ENCODE data around the gene FAM13B. TPM values are rescaled to one million over a fixed set of nuclear protein-coding genes. Genes with fewer than 3 reads are reported as not detected.
"Not testable (repeated sequence)": the region's sequence is repeated elsewhere in the genome, so short reads cannot be mapped to it uniquely, and the experiment has no call there.

FAM13B gene
- 18.5 TPM for total RNA-seq
- 10 to 100 TPM; 16.4 to 25.8 (median 20.0) TPM for polyA plus RNA-seq (ENCODE audit: insufficient read depth in 1 of 8, insufficient read length in 8 of 8, low replicate concordance in 1 of 8)
- long read RNA-seq, donor 1 = 0 reads
- long read RNA-seq, donor 2, partial matches to known transcripts = 0 of 1 reads
- long read RNA-seq, donor 2, other reads (novel, unspliced or antisense) = 0 of 1 reads
- long read RNA-seq, donor 3, full-length matches to known transcripts = 2 of 2 reads
- long read RNA-seq, donor 3, partial matches to known transcripts = 0 of 2 reads
- long read RNA-seq, donor 3, other reads (novel, unspliced or antisense) = 0 of 2 reads
- long read RNA-seq, donor 4, partial matches to known transcripts = 0 of 2 reads
- long read RNA-seq, donor 4, other reads (novel, unspliced or antisense) = 0 of 2 reads
- long read RNA-seq, donor 5, partial matches to known transcripts = 0 of 1 reads
- long read RNA-seq, donor 5, other reads (novel, unspliced or antisense) = 0 of 1 reads
- long read RNA-seq, donor 6 = 0 reads
- long read RNA-seq, donor 7, full-length matches to known transcripts = 1 of 1 reads
- long read RNA-seq, donor 7, partial matches to known transcripts = 0 of 1 reads
- long read RNA-seq, donor 7, other reads (novel, unspliced or antisense) = 0 of 1 reads
- long read RNA-seq, donor 8, partial matches to known transcripts = 0 of 1 reads
- long read RNA-seq, donor 8, other reads (novel, unspliced or antisense) = 0 of 1 reads
- long read RNA-seq, donor 9 = 0 reads
- long read RNA-seq, donor 10 = 0 reads
- long read RNA-seq, donor 11 = 0 reads

DNA sequence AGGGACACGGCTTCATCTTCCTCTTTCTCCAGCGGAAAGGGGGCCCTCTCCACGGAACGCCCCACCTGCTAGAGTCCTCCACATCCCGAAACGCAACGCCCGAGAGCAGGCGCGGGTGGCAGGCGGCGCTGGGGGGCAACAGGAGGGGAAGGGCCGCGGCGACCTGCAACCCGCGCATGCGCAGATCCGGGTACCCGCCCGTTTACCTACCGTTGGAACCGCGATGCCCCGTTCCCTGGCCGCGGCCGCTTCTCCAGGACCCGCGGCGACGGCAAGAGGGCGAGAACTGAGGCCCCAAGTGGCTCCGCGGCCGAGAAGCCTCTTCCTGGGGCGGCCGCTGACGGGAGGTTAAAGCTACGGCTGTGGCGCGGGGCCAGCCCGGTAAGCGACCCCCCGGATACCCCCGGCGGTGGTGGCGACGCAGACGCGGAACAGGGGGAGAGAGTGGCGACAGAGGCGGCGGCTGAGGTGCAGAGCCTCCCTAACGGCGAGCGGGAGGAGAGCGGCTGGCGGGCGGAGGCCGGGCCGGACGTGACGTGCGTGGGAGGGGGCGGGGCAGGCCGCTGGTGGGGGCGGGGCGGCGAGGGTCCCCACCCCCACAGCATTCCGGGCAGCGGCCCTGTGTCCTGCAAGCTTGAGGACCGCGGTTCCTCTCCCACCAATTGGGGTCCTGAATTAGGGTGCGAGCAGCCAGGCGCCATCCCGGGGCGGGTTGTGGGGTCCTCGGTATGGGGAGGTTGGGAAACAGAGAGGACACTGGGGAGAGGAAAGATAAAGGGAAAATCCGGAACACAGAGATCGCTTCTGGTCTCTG, at the start of gene FAM13B:
Gene FAM13B, minus strand, starts transcription at position 508 of the 814 bp plus-strand sequence. CDS start 13,968 bp downstream, outside the sequence.
- peak within 1 kb of the TSS; percentile 93 for H3K4me3 ChIP-seq (ENCODE audit: low read length)
- DNase-seq = peak; percentile 82
- no peaks in the 10 kb centered on the region for H3K27me3 ChIP-seq (ENCODE audit: control insufficient read depth, insufficient read depth, low read length)
- no peaks in the 10 kb centered on the region for H3K9me3 ChIP-seq (replicated peaks; ENCODE audit: control insufficient read depth, low read depth, low read length)
- peak within 1 kb of the TSS; percentile 99 for H3K27ac ChIP-seq (ENCODE audit: low read length)
- H3K36me3 ChIP-seq (ENCODE audit: control insufficient read depth, insufficient read depth, low read length) = no peaks in the 10 kb centered on the region
- H3K4me1 ChIP-seq (ENCODE audit: control insufficient read depth, insufficient read depth, low read length) = peaks cover 12% of the 10 kb centered on the region
- WGBS (ENCODE audit: insufficient coverage) = under 1% methylated on average over 58 of the region's 81 CpGs

DNA sequence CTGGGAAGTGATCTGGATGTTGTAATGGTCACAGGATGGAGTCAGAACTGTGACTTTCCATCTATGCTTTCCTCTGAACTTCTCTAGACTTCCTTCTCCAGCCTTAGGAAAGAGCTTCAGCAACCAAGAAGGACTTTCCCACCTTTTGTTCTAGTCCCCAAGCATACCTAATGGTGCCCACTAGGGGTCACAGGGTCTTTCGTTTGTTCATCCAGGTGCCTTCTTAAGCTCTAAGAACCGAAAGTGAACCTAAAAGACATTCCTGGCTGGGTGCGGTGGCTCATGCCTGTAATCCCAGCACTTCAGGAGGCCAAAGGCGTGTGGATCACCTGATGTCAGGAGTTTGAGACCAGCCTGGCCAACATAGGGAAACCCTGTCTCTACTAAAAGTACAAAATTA, 49.2 kb upstream of the FAM13B start:
- Histone ChIP-seq H3K4me3 (ENCODE audit: low read length) (no peak overlapping the region), H3K36me3 (ENCODE audit: control insufficient read depth, insufficient read depth, low read length) (no peaks in the 10 kb centered on the region)
- WGBS (ENCODE audit: insufficient coverage) = 67% methylated on average over 3 of the region's 4 CpGs

GRCh38 chr5:138078006-138078643, 45.2 kb upstream of the FAM13B start:
- Histone ChIP-seq H3K36me3 (ENCODE audit: control insufficient read depth, insufficient read depth, low read length) (no peaks in the 10 kb centered on the region), H3K27me3 (ENCODE audit: control insufficient read depth, insufficient read depth, low read length) (no peaks in the 10 kb centered on the region), H3K4me1 (ENCODE audit: control insufficient read depth, insufficient read depth, low read length) (peaks cover 11% of the 10 kb centered on the region), H3K4me3 (ENCODE audit: low read length) (no peak overlapping the region), H3K9me3 (replicated peaks; ENCODE audit: control insufficient read depth, low read depth, low read length) (no peaks in the 10 kb centered on the region), H3K27ac (ENCODE audit: low read length) (no peak overlapping the region)
- peak; percentile 16 for DNase-seq
- WGBS (ENCODE audit: insufficient coverage) = no CpG with 5 or more reads among the region's 1 CpG

More for the DNA sequence above, 49.2 kb upstream of the FAM13B start:
- no peak overlapping the region for H3K27ac ChIP-seq (ENCODE audit: low read length)
- no peaks in the 10 kb centered on the region for H3K9me3 ChIP-seq (replicated peaks; ENCODE audit: control insufficient read depth, low read depth, low read length)
- peaks cover 11% of the 10 kb centered on the region for H3K4me1 ChIP-seq (ENCODE audit: control insufficient read depth, insufficient read depth, low read length)
- H3K27me3 ChIP-seq (ENCODE audit: control insufficient read depth, insufficient read depth, low read length) = no peaks in the 10 kb centered on the region
- DNase-seq = no peak

DNA sequence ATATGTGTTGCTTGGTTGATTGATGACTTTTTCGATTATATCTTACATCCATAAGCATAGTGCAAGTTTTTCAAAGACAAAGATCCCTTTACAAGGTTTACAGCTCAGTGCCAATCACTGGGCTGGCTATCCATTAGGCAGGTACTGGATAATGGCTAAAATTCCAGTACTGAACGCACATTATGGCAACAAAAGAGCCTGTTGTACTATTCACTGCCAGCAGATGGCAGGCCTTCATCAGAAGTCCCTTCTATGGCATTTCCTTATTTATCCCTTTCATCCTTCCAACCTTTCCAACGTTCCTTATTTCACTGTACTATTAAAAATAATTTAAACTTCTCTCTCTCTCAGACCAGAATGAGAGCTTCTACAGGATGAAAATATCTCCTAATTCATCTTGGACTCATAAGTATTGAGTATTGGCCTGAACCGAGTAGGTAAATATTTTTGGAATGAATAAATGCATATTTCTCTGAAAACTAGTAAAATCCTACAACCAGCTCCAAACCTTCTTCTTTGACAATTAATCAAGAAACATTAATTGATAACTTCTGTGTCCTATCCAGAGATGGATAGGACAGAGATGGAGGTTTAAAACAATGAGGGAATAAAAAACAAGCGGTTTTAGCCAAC, 44.3 kb upstream of the FAM13B start:
- Histone ChIP-seq H3K4me1 (ENCODE audit: control insufficient read depth, insufficient read depth, low read length) (peaks cover 11% of the 10 kb centered on the region), H3K27me3 (ENCODE audit: control insufficient read depth, insufficient read depth, low read length) (no peaks in the 10 kb centered on the region), H3K27ac (ENCODE audit: low read length) (no peak overlapping the region), H3K36me3 (ENCODE audit: control insufficient read depth, insufficient read depth, low read length) (no peaks in the 10 kb centered on the region), H3K9me3 (replicated peaks; ENCODE audit: control insufficient read depth, low read depth, low read length) (no peaks in the 10 kb centered on the region), H3K4me3 (ENCODE audit: low read length) (no peak overlapping the region)
- peak; percentile 79 for DNase-seq
- WGBS (ENCODE audit: insufficient coverage) = 10% methylated on average over 1 of the region's 5 CpGs

GRCh38 chr5:138070026-138070425, 37.1 kb upstream of the FAM13B start:
- not testable (repeated sequence) for H3K4me1 ChIP-seq (ENCODE audit: control insufficient read depth, insufficient read depth, low read length); H3K9me3 ChIP-seq (replicated peaks; ENCODE audit: control insufficient read depth, low read depth, low read length); H3K27me3 ChIP-seq (ENCODE audit: control insufficient read depth, insufficient read depth, low read length); H3K27ac ChIP-seq (ENCODE audit: low read length); DNase-seq; H3K4me3 ChIP-seq (ENCODE audit: low read length); H3K36me3 ChIP-seq (ENCODE audit: control insufficient read depth, insufficient read depth, low read length)
- WGBS (ENCODE audit: insufficient coverage) = 80% methylated on average over 2 of the region's 32 CpGs

DNA sequence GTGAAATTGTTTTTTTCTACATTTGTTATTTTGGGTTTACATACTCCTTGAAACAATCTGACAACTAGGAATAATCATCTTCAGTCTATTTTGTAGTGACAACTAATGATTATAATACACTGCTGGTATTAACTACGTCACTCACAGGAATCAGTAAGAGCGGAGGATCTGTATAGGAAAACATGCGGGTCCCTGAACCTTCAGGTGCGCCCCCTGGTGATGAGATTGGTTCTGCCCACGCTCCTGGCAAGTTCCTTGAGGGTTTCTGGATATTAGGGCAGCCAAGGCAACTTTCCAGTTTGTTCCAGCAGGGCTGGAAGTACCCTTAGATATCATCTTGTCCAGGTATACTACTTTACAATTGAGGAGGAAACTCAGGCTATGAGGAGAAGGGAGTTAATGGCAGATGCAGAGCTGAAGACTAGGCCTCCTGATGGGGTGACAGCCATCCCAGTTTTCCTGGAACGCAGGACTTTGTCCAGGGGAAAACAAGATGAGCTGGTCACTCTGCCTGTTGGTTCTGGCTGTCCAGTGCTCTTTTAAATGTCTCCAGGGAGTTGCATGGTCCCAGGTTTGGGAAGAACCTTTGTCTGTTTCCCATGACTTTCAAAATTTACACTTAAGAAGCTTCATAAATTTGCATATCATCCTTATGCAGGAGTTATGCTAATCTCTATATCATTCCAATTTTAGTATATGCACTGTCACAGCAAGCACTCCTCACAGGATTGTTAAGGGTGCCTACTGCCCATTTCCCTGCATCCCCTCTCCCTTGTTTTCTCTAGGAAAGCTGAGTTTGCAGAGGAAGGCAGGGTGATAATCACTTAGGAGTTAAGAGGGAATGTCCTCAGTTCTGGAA, 36.1 kb upstream of the FAM13B start:
- peak; percentile 38 for DNase-seq
- Histone ChIP-seq H3K4me1 (ENCODE audit: control insufficient read depth, insufficient read depth, low read length) (no peaks in the 10 kb centered on the region), H3K36me3 (ENCODE audit: control insufficient read depth, insufficient read depth, low read length) (no peaks in the 10 kb centered on the region), H3K27ac (ENCODE audit: low read length) (no peak overlapping the region), H3K9me3 (replicated peaks; ENCODE audit: control insufficient read depth, low read depth, low read length) (no peaks in the 10 kb centered on the region), H3K4me3 (ENCODE audit: low read length) (no peak overlapping the region), H3K27me3 (ENCODE audit: control insufficient read depth, insufficient read depth, low read length) (no peaks in the 10 kb centered on the region)
- WGBS (ENCODE audit: insufficient coverage) = 67% methylated on average over 1 of the region's 6 CpGs

DNA sequence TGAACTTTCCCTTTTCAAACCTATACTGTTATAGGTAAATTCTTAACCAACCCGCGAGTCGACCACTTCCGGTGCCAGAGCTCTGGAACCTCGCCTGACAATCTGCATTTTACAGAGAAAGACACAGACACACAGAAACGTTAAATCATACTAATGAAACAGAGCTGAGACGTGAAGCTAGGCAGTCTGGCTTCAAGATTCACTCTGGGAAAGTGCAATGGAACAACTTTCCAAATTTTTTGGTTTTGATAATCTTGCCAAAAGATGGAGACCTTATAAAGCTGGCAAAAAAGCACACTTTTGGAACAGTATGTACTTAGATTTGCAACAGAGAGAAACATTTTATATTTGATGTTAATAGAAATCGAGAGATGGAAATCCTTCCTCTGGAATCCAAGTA, 35.1 kb upstream of the FAM13B start:
- Histone ChIP-seq H3K36me3 (ENCODE audit: control insufficient read depth, insufficient read depth, low read length) (no peaks in the 10 kb centered on the region), H3K27ac (ENCODE audit: low read length) (no peak overlapping the region), H3K4me1 (ENCODE audit: control insufficient read depth, insufficient read depth, low read length) (no peaks in the 10 kb centered on the region), H3K4me3 (ENCODE audit: low read length) (no peak overlapping the region), H3K27me3 (ENCODE audit: control insufficient read depth, insufficient read depth, low read length) (no peaks in the 10 kb centered on the region), H3K9me3 (replicated peaks; ENCODE audit: control insufficient read depth, low read depth, low read length) (no peaks in the 10 kb centered on the region)
- WGBS (ENCODE audit: insufficient coverage) = 94% methylated on average over 6 of the region's 8 CpGs
- DNase-seq = no peak

DNA sequence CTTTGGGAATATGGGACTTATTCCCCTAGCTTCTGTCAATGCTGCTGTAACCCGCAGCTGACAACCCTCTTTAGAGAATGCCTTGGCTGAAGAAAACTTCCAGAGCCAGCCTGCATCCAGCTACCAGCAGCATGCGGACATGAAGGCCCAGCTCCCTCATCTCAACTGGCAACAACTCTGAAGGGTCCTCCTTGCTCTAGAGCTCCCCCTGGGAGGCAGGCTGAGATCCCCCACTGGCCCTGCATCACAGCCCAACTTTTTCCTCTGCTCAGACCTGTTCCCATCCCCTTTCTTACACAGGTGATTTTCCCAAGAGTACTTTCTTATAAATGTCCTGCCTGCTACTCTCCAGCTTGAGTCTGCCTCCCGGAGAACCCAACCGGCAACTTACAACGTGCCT, 32.2 kb upstream of the FAM13B start:
- Histone ChIP-seq H3K9me3 (replicated peaks; ENCODE audit: control insufficient read depth, low read depth, low read length) (no peaks in the 10 kb centered on the region), H3K4me3 (ENCODE audit: low read length) (no peak overlapping the region), H3K36me3 (ENCODE audit: control insufficient read depth, insufficient read depth, low read length) (no peaks in the 10 kb centered on the region), H3K4me1 (ENCODE audit: control insufficient read depth, insufficient read depth, low read length) (no peaks in the 10 kb centered on the region), H3K27ac (ENCODE audit: low read length) (no peak overlapping the region), H3K27me3 (ENCODE audit: control insufficient read depth, insufficient read depth, low read length) (no peaks in the 10 kb centered on the region)
- no peak for DNase-seq
- WGBS (ENCODE audit: insufficient coverage) = 44% methylated on average over 1 of the region's 5 CpGs

GRCh38 chr5:138064526-138064925, 31.6 kb upstream of the FAM13B start:
- Histone ChIP-seq H3K4me1 (ENCODE audit: control insufficient read depth, insufficient read depth, low read length) (no peaks in the 10 kb centered on the region), H3K9me3 (replicated peaks; ENCODE audit: control insufficient read depth, low read depth, low read length) (no peaks in the 10 kb centered on the region), H3K4me3 (ENCODE audit: low read length) (no peak overlapping the region), H3K36me3 (ENCODE audit: control insufficient read depth, insufficient read depth, low read length) (no peaks in the 10 kb centered on the region), H3K27me3 (ENCODE audit: control insufficient read depth, insufficient read depth, low read length) (no peaks in the 10 kb centered on the region), H3K27ac (ENCODE audit: low read length) (no peak overlapping the region)
- DNase-seq = no peak

All from muscle of leg (tissue), 16 donors.